ENCODE measurements around the gene OR9A4. TPM values are rescaled to one million over a fixed set of nuclear protein-coding genes. Genes with fewer than 3 reads are reported as not detected.

Gene OR9A4
- total and polyA plus RNA-seq, 2 experiments from 2014 or later, result not detected

GRCh38 chr7:141956084-141956483 is 39.9 kb downstream of the OR9A4 start:
- H3K36me3 Mint-ChIP-seq (ENCODE audit: low read depth), result no peaks in the 10 kb centered on the region
- Histone ChIP-seq H3K27me3 (ENCODE audit: insufficient read depth) (no peaks in the 10 kb centered on the region), H3K4me2 (no peak overlapping the region), H3K79me2 (replicated peaks; ENCODE audit: insufficient read depth) (no peaks in the 10 kb centered on the region), H3K36me3 (ENCODE audit: insufficient read depth) (no peaks in the 10 kb centered on the region), H3K9me2 (ENCODE audit: insufficient read depth) (peaks cover 3% of the 10 kb centered on the region; the same call in 1 of the 2 replicates), H4K20me1 (replicated peaks; ENCODE audit: insufficient read depth) (no peaks in the 10 kb centered on the region), H2AFZ (no peak overlapping the region), H3K27ac (ENCODE audit: low read depth) (no peak overlapping the region), H3K4me1 (ENCODE audit: insufficient read depth) (0 out of 2 replicates have a peak, but pooled peaks cover 13% of the 10 kb centered on the region), H3F3A (replicated peaks; ENCODE audit: low read depth) (no peaks in the 10 kb centered on the region), H3K4me3 (no peak overlapping the region)
- no peaks in the 10 kb centered on the region for H3K27me3 Mint-ChIP-seq (ENCODE audit: insufficient read depth, low read depth, poor library complexity)
- ATAC-seq, result no peak
- no peaks in the 10 kb centered on the region; the same call in 2 of the 3 replicates for H3K9me3 Mint-ChIP-seq
- H3K4me1 Mint-ChIP-seq, result peaks cover 9% of the 10 kb centered on the region
- H3K27ac Mint-ChIP-seq, result no peak overlapping the region
- H3K4me3 Mint-ChIP-seq, result no peak overlapping the region
- no peak for DNase-seq (ENCODE audit: low spot score)
- no peak for TF ChIP-seq ZNF331 (CRISPR knock-in tag; IDR thresholded peaks at IDR 0.05; ENCODE audit: low read depth)
- no peak for TF ChIP-seq EZH2 (IDR thresholded peaks at IDR 0.05; ENCODE audit: low read depth, unreplicated experiment)
- no peak for TF ChIP-seq REST (IDR thresholded peaks at IDR 0.05; ENCODE audit: unreplicated experiment)
- no peak for TF ChIP-seq ETS1 (IDR thresholded peaks at IDR 0.05)
- TF ChIP-seq CREB1 (CRISPR knock-in tag; IDR thresholded peaks at IDR 0.05; ENCODE audit: low read depth), result no peak
- no peak for TF ChIP-seq CTCF (conservative IDR thresholded peaks at IDR 0.05; ENCODE audit: low read depth in 2 of 2)
- no peak for TF ChIP-seq POLR2AphosphoS5 (IDR thresholded peaks at IDR 0.05; ENCODE audit: low read depth)
- no peak for TF ChIP-seq ZNF462 (CRISPR knock-in tag; IDR thresholded peaks at IDR 0.05)
- TF ChIP-seq JUNB (IDR thresholded peaks at IDR 0.05; ENCODE audit: unreplicated experiment), result no peak
- no peak for TF ChIP-seq NANOG (IDR thresholded peaks at IDR 0.05; ENCODE audit: borderline replicate concordance)

Measured in GM23338 (cell line).